ENCODE measurements around the gene IFNAR2.
"Not testable (repeated sequence)": the region's sequence is repeated elsewhere in the genome, so short reads cannot be mapped to it uniquely, and the experiment has no call there.

IFNAR2 gene

DNA sequence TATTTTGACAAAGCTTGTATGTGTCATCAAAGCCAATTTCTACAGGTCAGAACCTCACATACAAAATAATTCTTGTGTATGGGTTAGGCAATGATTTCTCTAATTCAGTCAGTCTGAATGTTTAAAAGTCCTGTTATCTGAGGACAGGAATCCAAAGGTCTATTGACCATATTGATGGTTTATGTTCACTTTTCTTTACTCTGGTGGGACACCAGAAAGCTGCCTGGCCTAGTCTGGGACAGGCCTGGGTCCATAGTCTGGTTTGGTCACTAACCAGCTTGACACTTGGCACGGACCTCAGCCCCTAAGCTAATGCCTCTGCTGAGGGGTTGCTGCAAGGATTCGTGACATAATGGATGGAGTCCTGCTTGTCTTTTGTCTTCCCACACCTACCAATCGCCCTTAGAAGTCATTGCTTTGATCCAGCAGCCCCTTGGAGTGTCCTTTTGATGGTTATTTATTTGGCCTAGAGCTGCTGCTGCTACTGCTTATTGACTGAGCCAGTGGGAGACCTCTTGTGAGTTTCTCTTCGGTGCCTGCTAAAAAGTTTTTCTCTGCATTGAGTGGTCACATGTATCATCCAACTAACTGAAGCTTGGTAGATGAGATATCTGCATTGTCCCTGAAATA, 15.7 kb downstream of the IFNAR2 start:
- no peak for FAIRE-seq

DNA sequence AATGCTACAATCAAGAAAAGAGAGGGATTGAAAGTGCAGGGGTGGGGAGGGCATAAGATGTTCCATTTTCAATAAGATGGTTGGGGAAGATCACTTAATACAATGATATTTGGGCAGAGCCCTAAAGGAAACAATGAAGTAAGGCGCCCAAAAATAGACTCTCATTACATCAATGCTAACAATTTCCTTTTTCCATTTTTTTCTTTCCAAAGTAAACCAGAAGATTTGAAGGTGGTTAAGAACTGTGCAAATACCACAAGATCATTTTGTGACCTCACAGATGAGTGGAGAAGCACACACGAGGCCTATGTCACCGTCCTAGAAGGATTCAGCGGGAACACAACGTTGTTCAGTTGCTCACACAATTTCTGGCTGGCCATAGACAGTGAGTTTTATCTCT, 16.8 kb downstream of the IFNAR2 start:
- no peak for FAIRE-seq

DNA sequence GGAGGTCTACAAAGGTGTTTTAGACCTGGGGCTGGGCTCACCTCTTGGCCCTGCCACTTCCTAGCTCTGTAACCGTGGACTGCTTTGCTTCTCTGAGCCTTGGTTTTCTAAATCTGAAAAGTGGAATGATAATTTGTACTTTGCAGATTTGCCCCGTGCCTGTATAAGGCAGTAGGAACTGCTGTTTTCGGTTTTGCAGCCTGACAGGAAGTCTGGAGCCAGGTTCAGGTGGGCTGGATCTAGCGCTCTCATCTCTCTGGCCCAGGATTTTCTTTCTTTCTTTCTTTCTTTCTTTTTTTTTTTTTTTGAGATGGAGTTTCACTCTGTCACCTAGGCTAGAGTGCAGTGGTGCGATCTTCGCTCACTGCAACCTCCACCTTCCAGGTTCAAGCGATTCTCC, 17.2 kb downstream of the IFNAR2 start:
- no peak for FAIRE-seq

DNA sequence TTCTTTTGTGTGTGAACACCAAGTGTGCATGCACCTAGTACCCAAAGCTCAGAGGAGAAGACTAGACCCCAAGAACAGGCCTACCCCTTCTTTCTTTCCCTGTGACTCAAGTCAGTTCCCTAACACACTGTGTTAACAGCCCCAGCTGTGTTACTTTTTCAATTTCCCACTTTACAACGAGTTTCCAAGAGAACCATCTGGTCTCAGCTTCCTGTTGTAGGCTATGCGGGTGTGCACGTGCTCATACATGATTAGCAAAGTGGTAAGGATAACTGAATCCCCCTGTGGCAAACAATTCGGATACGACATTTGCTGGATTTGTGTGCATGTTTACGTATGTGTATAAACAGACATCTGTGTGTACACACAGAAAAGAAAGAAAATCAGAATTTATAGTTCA, 17.9 kb downstream of the IFNAR2 start:
- no peak for FAIRE-seq

DNA sequence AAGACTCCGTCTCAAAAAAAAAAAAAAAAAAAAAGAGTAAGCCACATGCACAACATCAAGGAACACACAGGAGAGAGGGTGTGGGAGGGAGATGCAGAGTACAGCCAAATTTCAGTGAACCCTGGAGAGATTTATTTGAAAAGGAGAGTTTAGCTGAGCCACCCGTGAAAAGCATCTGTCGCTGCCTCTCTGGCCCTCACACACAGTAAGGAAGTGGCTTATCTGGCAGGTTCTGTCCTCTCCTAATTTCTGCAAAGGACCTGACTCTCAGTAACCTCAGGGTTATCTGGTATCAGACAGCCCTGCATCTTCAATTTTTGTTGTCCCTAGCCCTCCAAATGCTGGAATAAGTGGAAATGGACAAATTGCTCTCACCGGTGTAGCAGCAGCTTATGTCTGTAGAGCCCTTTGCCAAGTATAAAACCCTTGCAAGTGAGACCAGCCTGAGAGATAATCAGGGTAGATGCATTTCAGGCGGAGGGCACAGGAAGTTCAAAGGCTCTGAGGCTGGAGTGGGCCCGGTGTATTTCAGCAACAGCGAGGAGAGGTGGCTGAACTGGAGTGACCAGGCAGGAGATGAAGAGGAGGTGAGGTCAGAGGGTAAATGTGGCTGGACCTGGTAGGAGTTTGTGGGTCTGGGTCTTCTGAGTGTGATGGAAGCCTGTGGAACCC, 19.7 kb downstream of the IFNAR2 start:
- FAIRE-seq, result no peak

DNA sequence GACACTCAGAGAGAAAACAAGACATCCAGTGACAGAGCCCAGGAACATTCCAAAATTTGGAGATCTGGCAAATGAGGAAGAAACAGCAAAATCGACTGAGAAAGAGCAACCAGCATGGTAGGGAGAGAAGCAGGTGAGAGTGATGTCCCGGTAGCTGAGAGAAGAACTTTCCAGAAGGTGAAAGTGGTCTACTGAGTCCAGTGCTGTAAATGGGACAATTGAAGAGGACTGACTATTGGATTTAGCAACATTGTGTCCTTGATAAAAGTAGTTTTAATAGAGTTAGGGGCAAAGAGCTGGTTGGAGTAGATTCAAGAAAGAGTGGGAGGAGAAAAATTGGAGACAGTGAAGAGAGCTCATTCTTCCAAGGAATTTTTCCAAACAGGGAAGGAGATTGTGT, 21.4 kb downstream of the IFNAR2 start:
- FAIRE-seq, result no peak

DNA sequence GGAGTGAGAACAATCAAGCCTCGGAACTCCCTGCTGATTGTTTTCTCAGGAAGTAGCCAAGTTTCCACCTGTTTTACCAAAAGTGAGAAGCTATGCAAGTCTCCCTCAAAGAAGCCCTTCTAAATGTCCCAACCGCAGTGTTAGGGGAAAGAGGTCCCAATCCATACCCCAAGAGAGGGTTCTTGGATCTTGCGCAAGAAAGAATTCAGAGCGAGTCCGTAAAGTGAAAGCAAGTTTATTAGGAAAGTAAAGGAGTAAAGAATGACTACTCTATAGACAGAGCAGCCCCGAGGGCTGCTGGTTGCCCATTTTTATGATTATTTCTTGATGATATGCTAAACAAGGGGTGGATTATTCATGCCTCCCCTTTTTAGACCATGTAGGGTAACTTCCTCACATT, 23.6 kb downstream of the IFNAR2 start:
- FAIRE-seq, result not testable (repeated sequence)

DNA sequence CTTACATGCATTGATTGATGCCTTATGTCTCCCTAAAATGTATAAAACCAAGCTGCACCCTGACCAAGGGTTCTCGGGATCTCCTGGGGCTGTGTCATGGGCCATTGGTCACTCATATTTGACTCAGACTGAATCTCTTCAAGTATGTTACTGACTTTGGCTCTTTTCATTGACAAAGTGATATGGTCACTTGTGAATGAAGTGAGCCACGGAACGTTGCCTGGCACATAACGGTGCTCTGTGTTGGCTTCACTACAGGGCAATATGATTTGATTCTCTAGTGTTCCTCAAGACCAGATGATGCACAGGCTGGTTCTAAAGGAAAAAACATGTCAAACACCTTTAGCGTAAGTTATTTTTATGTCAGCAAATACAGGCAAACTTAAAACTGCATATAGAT, 25.0 kb downstream of the IFNAR2 start:
- no peak for FAIRE-seq

DNA sequence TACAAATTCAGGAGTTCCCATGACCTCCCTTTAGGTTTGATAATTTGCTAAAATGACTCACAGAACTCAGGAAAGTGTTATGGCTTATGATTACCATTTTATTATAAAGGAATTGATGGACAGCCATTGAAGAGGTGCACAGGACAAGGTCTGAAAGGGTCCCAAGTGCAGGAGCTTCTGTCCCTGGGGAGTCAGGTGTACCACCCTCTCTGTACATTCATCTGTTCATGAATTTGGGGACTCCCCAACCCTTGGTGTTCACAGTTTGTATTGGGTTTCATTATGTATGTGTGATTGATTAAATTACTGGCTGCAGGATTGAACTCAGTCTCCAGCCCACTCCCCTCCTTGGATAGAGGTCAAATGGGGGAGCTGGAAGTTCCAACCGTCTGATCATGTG, 25.7 kb downstream of the IFNAR2 start:
- no peak for FAIRE-seq

DNA sequence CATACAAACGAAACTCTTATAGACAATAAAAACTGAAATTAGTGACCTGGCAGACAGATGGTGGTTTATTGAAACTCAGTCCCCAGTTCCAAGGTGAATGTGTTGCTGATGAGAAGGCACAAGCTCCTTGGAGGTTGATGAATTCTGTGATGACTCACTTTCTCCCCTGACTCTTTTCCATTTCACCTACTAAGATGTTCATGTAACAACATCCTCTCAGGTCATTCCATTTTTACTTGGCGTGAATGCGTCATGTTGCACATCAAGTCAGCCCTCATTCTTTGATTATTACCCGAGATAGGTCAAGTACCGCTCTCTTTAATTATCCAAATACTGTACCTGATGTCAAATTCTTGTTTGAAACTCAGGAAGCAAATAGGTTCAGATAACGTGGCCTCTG, 26.3 kb downstream of the IFNAR2 start:
- FAIRE-seq, result no peak

DNA sequence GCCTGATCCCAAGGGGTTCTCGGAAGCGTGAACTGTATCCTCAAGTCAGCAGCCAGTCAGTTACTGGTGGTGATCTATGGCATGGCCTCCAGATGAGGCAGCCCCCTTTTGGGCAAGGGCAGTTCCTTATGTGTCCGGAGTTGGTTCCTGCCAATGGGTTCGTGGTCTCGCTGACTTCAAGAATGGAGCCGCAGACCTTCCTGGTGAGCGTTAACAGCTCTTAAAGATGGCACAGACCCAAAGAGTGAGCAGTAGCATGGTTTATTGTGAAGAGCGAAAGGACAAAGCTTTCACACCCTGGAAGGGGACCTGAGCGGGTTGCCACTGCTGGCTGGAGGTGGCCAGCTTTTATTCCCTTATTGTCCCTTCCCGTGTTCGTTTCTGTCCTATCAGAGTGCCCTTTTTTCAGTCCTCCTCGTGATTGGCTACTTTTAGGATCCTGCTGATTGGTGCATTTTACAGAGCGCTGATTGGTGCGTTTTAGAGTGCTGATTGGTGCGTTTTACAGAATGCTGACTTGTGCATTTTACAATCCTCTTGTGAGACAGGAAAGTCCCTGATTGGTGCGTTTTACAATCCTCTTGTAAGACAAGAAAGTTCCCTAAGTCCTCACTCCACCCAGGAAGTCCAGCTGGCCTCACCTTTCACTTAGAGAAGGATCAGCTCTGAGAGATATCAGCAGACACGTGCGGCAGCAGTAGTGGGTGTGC, 27.5 kb downstream of the IFNAR2 start:
- no peak for FAIRE-seq

DNA sequence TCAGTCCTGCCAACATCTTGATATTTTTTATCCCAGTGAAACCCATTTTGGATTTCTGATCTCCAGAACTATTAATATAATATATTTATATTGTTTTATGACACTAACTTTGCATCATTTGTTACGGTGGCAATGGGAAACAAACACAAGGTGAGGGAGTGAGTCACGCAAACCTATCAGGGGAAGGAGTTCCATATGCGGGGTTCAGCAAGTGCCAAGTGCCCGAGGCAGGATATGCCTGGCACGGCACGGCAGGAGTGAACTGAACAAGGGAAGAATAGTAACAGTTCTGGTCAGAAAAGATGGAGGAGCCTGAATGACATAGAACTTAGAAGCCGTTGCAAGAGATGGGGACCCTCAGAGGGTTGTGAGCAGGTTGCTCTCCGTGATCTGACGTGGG, 28.7 kb downstream of the IFNAR2 start:
- no peak for FAIRE-seq

DNA sequence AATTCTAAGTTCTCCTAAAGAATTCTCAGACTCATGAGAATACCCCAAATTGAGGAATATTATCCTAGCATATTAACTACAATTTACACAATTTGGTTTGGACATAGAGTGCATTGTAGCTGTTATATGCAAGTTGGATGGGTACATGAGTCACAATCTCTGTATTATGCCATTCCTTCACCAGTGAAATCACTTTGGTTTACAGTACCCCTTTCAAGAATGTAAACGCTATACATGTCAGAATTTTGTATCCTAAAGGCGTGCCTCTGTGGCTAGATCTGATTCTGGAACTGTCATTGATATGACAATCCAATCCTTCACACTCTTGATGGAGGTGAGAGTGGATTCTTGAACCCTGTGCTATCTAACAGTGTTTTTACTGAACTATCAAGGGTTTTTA, 29.7 kb downstream of the IFNAR2 start:
- no peak for FAIRE-seq

DNA sequence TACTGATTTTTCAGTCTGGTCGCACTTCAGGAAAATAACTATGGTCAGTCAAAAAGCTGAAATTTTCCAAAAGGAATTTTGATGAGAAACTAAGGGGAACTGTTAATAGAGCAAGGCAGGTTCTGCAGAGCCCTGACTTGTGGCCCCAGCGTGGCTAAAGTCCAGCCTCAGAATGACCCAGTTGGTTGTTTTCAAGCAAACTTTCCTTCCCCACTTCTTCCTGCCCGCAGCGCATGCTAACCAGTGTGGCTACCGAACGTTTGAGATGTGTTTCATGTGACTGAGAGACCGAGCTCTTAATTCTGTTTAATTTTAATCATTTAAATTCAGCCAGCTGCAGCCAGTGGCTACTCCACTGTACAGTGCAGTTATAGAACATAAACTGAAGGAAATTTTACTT, 30.3 kb downstream of the IFNAR2 start:
- FAIRE-seq, result no peak

DNA sequence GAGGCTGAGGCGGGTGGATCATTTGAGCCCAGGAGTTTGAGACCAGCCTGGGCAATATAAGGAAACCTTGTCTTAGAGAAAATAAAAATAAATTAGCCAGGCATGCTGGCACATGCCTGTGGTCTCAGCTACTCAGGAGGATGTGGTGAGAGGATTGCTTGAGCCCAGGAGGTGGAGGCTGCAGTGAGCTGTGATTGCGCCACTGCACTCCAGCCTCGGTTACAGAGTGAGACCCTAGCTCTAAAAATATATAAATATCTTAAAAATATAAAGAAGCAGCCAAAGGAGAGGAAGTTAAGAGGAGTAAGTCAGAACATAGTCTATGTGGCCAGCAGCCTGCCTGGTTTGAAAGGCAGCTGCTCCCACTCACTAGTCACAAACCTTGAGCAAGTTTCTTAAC, 31.9 kb downstream of the IFNAR2 start:
- no peak for FAIRE-seq

DNA sequence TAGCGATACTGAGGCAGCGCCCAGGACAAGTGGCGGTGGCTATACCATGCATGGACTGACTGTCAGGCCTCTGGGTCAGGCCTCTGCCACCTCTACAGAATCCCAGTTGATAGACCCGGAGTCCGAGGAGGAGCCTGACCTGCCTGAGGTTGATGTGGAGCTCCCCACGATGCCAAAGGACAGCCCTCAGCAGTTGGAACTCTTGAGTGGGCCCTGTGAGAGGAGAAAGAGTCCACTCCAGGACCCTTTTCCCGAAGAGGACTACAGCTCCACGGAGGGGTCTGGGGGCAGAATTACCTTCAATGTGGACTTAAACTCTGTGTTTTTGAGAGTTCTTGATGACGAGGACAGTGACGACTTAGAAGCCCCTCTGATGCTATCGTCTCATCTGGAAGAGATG, 33.2 kb downstream of the IFNAR2 start:
- FAIRE-seq, result no peak

DNA sequence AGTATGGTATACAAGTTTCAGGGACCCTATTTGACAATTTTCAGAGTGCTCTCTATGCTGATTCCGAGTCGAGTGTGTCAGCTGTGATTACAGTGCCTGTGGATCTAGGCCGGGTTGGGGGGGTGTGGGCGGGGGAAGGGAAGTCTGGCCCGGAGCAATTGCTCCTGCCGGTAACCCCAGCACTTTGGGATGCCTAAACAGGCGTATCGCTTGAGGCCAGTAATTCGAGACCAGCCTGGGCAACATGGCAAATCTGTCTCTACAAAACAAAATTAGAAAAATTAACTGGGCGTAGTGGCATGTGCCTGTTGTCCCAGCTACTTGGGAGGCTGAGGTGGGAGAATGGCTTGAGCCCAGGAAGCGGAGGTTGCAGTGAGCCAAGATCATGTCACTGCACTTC, 34.8 kb downstream of the IFNAR2 start:
- no peak for FAIRE-seq

DNA sequence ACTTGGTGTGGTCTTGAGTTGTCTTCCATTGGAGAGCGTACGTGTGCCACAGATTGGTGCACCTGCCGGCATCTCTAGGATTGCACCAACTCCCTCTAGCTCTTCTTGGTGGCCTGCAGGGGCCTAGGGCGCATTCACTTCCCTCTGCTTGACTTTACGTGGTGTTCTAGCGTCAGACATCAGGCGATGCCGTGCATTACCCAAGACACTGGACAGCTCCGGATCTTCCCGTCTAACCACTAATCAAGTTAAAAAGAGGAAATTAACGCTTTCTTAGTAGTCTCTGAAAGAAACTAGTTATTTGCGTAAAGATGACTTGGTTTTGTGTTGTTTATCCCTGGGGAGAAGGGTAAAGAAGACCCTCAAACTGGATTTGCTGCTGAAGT, 35.9 kb downstream of the IFNAR2 start:
- no peak for FAIRE-seq

DNA sequence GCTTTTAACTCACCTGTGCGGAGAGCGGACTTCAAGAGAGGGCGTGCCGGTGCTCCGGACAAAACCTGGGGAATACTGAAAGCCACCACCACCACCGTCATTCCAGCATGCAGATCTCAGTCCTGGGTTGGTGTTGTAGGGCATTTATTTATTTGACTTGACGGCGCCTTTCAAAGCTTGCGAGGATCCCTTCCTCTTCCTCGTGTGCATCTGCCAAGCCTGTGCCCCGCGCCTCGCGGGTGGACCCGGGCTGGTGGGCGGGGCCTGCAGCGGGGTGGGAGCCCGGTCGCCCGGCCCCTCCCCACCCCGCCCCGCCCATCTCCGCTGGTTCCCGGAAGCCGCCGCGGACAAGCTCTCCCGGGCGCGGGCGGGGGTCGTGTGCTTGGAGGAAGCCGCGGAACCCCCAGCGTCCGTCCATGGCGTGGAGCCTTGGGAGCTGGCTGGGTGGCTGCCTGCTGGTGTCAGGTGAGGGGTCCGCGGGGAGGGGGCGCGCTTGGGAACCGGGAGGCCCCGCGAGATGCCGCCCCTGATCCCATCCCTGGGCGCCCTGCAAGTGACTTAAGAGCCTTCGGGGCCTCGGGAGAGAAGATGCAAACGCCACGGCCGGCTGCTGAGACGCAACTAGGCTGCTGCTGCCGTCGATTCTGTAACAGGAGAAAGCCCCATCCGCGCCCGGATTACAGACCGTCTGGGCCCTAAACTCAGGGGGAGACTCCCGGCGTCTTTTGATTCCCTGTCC, 36.5 kb downstream of the IFNAR2 start, which contains the start of gene IL10RB:
TSS of gene IL10RB (plus strand) at position 318 of the 739 bp plus-strand sequence. CDS start at position 417, 99 bp downstream.
- no peak for FAIRE-seq

DNA sequence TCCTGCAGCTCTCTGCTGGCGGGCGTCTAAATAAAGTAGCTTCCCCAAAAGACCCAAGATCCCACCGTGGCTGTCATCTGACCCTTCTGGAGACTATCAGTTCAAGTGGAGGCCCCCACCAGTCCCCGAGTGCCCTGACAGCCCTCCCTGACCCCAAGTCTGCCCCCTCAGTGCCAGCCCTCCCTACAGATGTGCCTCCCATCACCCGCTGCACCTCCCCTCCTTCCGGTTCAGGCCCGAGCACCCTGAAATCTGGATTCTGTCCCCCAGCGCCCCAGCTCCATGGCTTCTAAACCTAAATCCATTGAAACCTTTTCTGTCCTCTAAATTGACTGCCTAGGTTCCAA, 37.0 kb downstream of the IFNAR2 start:
- FAIRE-seq, result no peak

DNA sequence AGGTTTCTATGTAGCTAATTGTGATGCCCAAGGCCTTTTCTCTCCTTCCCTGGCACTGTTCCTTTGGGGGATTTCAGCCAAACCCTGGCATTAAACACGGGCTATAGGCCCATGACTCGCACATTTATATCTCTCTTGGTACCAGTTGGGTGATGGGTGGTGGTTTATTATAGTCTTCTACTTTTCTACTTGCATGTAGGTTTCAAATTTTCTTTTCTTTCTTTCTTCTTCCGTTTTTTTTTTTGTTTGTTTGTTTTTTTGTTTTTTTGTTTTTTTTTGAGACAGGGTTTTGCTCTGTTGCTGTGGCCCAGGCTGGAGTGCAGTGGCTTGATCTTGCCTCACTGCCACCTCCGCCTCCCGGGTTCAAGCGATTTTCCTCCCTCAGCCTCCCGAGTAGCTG, 37.5 kb downstream of the IFNAR2 start:
- FAIRE-seq, result no peak

DNA sequence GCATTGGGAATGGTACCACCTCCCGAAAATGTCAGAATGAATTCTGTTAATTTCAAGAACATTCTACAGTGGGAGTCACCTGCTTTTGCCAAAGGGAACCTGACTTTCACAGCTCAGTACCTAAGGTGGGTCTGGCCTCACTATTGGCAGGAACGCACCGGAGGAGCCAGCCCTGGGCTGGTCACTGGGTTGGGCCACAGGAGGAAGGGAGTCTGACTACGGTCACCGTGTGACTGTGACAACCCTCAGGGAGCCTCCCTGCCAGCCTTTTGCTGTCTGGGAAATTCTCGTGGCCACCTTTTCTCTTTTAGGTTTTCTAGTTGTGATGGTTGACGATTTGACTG, 38.6 kb downstream of the IFNAR2 start:
- FAIRE-seq, result no peak

DNA sequence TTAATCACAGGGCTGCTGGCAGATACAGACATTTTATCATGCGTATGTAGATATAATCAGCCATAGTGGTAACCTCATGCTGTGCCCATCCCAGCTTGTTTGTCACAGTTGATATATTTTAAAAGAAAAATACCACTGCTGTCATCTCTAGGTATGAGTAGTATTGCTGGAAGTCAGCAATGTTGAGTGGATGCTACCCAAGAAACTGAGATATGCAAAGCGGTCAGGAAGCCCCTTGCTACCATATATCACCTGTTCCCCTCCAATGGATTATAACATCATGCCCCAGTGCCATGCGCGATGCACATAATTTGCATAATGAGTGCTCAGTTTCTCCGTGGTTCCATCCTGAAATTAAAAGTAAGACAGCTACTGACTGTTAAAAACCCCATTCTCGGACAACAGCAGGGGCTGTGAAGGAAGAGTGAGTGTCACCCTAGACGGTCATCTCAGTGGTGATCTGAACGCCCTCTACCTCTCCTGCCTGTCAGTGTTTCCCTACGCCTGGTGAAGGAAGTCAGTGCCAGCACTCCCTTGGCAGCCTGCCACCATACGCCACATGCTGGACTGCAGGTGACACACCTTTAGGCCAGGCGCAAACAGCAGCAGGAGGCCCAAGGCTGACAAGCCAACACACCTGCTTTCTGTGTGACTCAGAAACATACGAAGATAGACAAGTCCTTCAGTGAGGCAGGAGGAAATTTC, 39.2 kb downstream of the IFNAR2 start:
- no peak for FAIRE-seq

Measured in endometrium (tissue), 2 donors.